GM12878 (cell line): ENCODE data around the gene EXD3. TPM values are rescaled to one million over a fixed set of nuclear protein-coding genes. Genes with fewer than 3 reads are reported as not detected.

Experiments used
- ATF7 ChIP-seq: fragments of 450-650 bp; IDR thresholded peaks from 2 replicates; pipeline ENCODE4 v1.6.1; 2016; ENCODE audit warnings: low read depth, mild to moderate bottlenecking
- BHLHE40 ChIP-seq, 2 experiments: fragments of 450-650 bp in 1 of 2; IDR thresholded peaks; 2 replicates each; pipeline ENCODE4 v1.6.1; 2011 to 2017; ENCODE audit warnings: low read depth in 2 of 2, borderline replicate concordance in 1 of 2, improper control_type of control experiment in 1 of 2, low read length in 1 of 2, mild to moderate bottlenecking in 1 of 2
- CBX5 ChIP-seq: sonication (generic); IDR thresholded peaks from 2 replicates; pipeline ENCODE4 v1.6.1; 2016; ENCODE audit warnings: low read depth, moderate library complexity, mild to moderate bottlenecking, inconsistent platforms
- CHD2 ChIP-seq: IDR thresholded peaks from 2 replicates; pipeline ENCODE4 v1.6.1; 2011; ENCODE audit warnings: low read depth, low read length, improper control_type of control experiment, borderline replicate concordance
- EED ChIP-seq: sonication (generic); IDR thresholded peaks from 2 replicates; pipeline ENCODE4 v1.6.1; 2016; ENCODE audit warnings: antibody characterized with exemption, low read depth
- IRF4 ChIP-seq: IDR thresholded peaks from 2 replicates; pipeline ENCODE4 v1.6.1; 2011; ENCODE audit warnings: low read depth, low read length
- JUND ChIP-seq: IDR thresholded peaks from 2 replicates; pipeline ENCODE4 v1.6.1; 2012; ENCODE audit warnings: low read depth, mild to moderate bottlenecking, low read length, improper control_type of control experiment, moderate library complexity
- KDM1A ChIP-seq: fragments of 200-600 bp; sonication (generic); IDR thresholded peaks from 2 replicates; pipeline ENCODE4 v1.6.1; 2016; ENCODE audit warnings: borderline replicate concordance
- MTA3 ChIP-seq: IDR thresholded peaks from 2 replicates; pipeline ENCODE4 v1.6.1; 2012; ENCODE audit warnings: low read length, inconsistent platforms, borderline replicate concordance
- NBN ChIP-seq: fragments of 450-650 bp; IDR thresholded peaks from 2 replicates; pipeline ENCODE4 v1.6.1; 2016
- NFIC ChIP-seq: IDR thresholded peaks from 2 replicates; pipeline ENCODE4 v1.6.1; 2012; ENCODE audit warnings: low read depth, mild to moderate bottlenecking, inconsistent platforms, low read length, moderate library complexity
- NR2F1 ChIP-seq: fragments of 450-650 bp; conservative IDR thresholded peaks from 2 replicates; pipeline ENCODE4 v1.6.1; 2017; ENCODE audit warnings: mild to moderate bottlenecking
- SP1 ChIP-seq: IDR thresholded peaks from one replicate; pipeline ENCODE4 v1.6.1; 2011; ENCODE audit warnings: low read depth, low read length
- TAF1 ChIP-seq: IDR thresholded peaks from 2 replicates; pipeline ENCODE4 v1.6.1; 2011; ENCODE audit warnings: mild to moderate bottlenecking, low read depth, low read length, borderline replicate concordance
- ZBED1 ChIP-seq: IDR thresholded peaks from 2 replicates; pipeline ENCODE4 v1.6.1; 2016; ENCODE audit warnings: borderline replicate concordance
- ZNF24 ChIP-seq: fragments of 450-650 bp; IDR thresholded peaks from 2 replicates; pipeline ENCODE4 v1.6.1; 2017; ENCODE audit warnings: antibody characterized with exemption, mild to moderate bottlenecking
- ZNF622 ChIP-seq: fragments of 450-650 bp; IDR thresholded peaks from 2 replicates; pipeline ENCODE4 v1.6.1; 2017; ENCODE audit warnings: mild to moderate bottlenecking, inconsistent platforms
- ZSCAN29 ChIP-seq: fragments of 450-650 bp; IDR thresholded peaks from 2 replicates; pipeline ENCODE4 v1.6.1; 2017; ENCODE audit warnings: mild to moderate bottlenecking, moderate library complexity
- polyA plus RNA-seq, 11 experiments: library from polyadenylated mRNA; depleted of rRNA in 4 of 11; unstranded in 6 of 11; stranded (reverse) in 5 of 11; fragments of >200 nt; fragmentation: Nextera tagmentation in 4 of 11; fragmentation: Illumina TruSeq in 1 of 11; extraction: Ambion mirVana in 4 of 11; extraction: Trizol in 1 of 11; gene quantifications; 1 replicate in 1 of 11; 2 replicates in 10 of 11; pipeline versions ENCODE4 v1.2.1 to v1.2.3, GENCODE V29; 2011 to 2016; ENCODE audit warnings: inconsistent platforms in 2 of 11, missing spikeins in 2 of 11, low read depth in 1 of 11
- total RNA-seq, 4 experiments: library from RNA; depleted of rRNA in 3 of 4; stranded (reverse); fragments of >200 nt in 3 of 4; fragmentation: Illumina TruSeq in 1 of 4; extraction: Trizol in 1 of 4; gene quantifications; 2 replicates each; pipeline versions ENCODE4 v1.2.1 to v1.2.3, GENCODE V29; 2013 to 2021
- TF ChIP-seq, protein P1 (sequence below): IDR thresholded peaks from 2 replicates; pipeline ENCODE4 v1.6.1; 2012; ENCODE audit warnings: low read length, inconsistent platforms
- TF ChIP-seq, protein P2 (sequence below): IDR thresholded peaks from 2 replicates; pipeline ENCODE4 v1.6.1; 2012; ENCODE audit warnings: improper control_type of control experiment, low read depth, low read length; ENCODE audit not compliant: insufficient replicate concordance
- TF ChIP-seq, protein P3 (sequence below): fragments of 450-650 bp; formaldehyde crosslinking; IDR thresholded peaks from 2 replicates; pipeline ENCODE4 v1.4.0; 2020; ENCODE audit warnings: mild to moderate bottlenecking, moderate library complexity

EXD3 gene
- total and polyA plus RNA-seq, 10 of the 15 experiments (the other 5 are each of a cell fraction or from before 2014, with no cell fraction given) = 0.21 to 7.1 (median 3.6) TPM

DNA sequence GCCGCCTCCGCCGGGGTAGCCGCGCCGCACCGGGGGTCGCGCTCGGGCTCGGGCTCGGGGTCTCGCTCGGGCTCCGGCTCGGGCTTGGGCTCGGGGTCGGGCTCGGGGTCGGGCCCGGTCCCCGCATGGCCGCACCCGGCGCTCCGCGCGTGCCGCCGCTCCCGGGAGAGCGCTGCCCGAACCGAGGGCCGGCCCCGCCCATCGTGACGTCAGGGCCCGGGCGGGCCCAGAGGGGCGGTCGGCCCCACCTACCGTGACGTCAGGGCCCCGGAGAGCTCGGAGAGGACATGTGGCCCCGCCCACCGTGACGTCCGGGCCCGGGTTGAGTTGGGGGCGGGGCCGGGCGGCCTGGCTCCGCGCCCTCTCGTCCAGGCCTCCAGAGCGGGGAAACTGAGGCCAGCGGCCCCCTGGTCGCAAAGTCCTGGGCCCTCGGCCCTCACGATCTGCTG lies 36.2 kb upstream of the EXD3 start, which contains the start of gene NSMF (continued):
- TF ChIP-seq EED (no peak), ZNF622 (no peak), BHLHE40 (IDR thresholded peaks at IDR 0.05; ENCODE audit: borderline replicate concordance in 1 of 2, low read depth in 2 of 2, low read length in 1 of 2) (peak; percentile 67 to 96; a peak in 3 of 4 replicates), CHD2 (0 out of 2 replicates have a peak, but pooled peaks have one; percentile 37), NBN (0 out of 2 replicates have a peak, but pooled peaks have one; percentile 31), ATF7 (peak; percentile 62), SP1 (peak; percentile 81), KDM1A (no peak), JUND (no peak), ZSCAN29 (no peak), TAF1 (0 out of 2 replicates have a peak, but pooled peaks have one; percentile 27), ZBED1 (no peak), CBX5 (no peak), ZNF24 (no peak), NFIC (no peak), IRF4 (no peak), MTA3 (no peak), NR2F1 (peak; percentile 78)
- TF ChIP-seq, protein P1, sequence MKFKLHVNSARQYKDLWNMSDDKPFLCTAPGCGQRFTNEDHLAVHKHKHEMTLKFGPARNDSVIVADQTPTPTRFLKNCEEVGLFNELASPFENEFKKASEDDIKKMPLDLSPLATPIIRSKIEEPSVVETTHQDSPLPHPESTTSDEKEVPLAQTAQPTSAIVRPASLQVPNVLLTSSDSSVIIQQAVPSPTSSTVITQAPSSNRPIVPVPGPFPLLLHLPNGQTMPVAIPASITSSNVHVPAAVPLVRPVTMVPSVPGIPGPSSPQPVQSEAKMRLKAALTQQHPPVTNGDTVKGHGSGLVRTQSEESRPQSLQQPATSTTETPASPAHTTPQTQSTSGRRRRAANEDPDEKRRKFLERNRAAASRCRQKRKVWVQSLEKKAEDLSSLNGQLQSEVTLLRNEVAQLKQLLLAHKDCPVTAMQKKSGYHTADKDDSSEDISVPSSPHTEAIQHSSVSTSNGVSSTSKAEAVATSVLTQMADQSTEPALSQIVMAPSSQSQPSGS = no peak
- TF ChIP-seq, protein P2, sequence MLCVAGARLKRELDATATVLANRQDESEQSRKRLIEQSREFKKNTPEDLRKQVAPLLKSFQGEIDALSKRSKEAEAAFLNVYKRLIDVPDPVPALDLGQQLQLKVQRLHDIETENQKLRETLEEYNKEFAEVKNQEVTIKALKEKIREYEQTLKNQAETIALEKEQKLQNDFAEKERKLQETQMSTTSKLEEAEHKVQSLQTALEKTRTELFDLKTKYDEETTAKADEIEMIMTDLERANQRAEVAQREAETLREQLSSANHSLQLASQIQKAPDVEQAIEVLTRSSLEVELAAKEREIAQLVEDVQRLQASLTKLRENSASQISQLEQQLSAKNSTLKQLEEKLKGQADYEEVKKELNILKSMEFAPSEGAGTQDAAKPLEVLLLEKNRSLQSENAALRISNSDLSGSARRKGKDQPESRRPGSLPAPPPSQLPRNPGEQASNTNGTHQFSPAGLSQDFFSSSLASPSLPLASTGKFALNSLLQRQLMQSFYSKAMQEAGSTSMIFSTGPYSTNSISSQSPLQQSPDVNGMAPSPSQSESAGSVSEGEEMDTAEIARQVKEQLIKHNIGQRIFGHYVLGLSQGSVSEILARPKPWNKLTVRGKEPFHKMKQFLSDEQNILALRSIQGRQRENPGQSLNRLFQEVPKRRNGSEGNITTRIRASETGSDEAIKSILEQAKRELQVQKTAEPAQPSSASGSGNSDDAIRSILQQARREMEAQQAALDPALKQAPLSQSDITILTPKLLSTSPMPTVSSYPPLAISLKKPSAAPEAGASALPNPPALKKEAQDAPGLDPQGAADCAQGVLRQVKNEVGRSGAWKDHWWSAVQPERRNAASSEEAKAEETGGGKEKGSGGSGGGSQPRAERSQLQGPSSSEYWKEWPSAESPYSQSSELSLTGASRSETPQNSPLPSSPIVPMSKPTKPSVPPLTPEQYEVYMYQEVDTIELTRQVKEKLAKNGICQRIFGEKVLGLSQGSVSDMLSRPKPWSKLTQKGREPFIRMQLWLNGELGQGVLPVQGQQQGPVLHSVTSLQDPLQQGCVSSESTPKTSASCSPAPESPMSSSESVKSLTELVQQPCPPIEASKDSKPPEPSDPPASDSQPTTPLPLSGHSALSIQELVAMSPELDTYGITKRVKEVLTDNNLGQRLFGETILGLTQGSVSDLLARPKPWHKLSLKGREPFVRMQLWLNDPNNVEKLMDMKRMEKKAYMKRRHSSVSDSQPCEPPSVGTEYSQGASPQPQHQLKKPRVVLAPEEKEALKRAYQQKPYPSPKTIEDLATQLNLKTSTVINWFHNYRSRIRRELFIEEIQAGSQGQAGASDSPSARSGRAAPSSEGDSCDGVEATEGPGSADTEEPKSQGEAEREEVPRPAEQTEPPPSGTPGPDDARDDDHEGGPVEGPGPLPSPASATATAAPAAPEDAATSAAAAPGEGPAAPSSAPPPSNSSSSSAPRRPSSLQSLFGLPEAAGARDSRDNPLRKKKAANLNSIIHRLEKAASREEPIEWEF = no peak
- TF ChIP-seq, protein P3, sequence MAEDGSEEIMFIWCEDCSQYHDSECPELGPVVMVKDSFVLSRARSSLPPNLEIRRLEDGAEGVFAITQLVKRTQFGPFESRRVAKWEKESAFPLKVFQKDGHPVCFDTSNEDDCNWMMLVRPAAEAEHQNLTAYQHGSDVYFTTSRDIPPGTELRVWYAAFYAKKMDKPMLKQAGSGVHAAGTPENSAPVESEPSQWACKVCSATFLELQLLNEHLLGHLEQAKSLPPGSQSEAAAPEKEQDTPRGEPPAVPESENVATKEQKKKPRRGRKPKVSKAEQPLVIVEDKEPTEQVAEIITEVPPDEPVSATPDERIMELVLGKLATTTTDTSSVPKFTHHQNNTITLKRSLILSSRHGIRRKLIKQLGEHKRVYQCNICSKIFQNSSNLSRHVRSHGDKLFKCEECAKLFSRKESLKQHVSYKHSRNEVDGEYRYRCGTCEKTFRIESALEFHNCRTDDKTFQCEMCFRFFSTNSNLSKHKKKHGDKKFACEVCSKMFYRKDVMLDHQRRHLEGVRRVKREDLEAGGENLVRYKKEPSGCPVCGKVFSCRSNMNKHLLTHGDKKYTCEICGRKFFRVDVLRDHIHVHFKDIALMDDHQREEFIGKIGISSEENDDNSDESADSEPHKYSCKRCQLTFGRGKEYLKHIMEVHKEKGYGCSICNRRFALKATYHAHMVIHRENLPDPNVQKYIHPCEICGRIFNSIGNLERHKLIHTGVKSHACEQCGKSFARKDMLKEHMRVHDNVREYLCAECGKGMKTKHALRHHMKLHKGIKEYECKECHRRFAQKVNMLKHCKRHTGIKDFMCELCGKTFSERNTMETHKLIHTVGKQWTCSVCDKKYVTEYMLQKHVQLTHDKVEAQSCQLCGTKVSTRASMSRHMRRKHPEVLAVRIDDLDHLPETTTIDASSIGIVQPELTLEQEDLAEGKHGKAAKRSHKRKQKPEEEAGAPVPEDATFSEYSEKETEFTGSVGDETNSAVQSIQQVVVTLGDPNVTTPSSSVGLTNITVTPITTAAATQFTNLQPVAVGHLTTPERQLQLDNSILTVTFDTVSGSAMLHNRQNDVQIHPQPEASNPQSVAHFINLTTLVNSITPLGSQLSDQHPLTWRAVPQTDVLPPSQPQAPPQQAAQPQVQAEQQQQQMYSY = no peak
